Adrenal gland (tissue), 5 donors: Measurements from ENCODE around the gene NR1H4.

Experiments
- POLR2A ChIP-seq, 2 donors: fragments of 450-650 bp; IDR thresholded peaks; one replicate each; pipeline ENCODE4 v1.6.1; 2017; ENCODE audit warnings: antibody characterized with exemption in 2 of 2, mild to moderate bottlenecking in 2 of 2, moderate library complexity in 1 of 2
- TF ChIP-seq, protein P1 (sequence below), 6 experiments: fragments of 450-650 bp in 4 of 6; fragments of 200-600 bp in 2 of 6; sonication (generic) in 1 of 6; IDR thresholded peaks; 1 replicate in 5 of 6; 2 replicates in 1 of 6; pipeline versions ENCODE4 v1.5.1 to v1.8.0; 2016 to 2021; ENCODE audit warnings: antibody characterized with exemption in 6 of 6, mild to moderate bottlenecking in 2 of 6, moderate library complexity in 1 of 6
- donor health status: DM: no; HTN: no; CAD: no.

DNA sequence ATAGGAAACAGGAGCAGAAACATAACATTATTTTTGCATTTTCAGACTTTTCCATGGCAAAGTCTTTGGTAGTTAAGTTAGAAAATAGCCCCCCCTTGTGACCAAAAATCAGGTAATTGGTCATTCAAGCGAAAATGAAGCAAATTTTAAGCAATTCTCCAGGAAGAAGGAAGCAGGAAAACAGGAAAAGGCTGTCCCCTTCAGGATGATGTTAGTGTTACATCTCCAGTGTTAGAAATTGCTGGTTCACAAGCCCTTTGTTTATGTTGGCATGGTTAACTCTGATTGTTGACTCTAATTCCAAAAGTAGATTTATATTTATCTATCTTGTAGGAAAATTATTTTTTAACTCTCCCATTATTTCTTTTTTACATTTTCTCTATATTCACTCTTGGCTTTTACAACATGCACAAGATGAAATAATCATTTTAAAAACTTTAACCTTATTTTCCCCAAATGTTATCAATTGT lies 81.0 kb downstream of the NR1H4 start:
- no peak for TF ChIP-seq POLR2A (IDR thresholded peaks at IDR 0.05)
- TF ChIP-seq, protein P1, sequence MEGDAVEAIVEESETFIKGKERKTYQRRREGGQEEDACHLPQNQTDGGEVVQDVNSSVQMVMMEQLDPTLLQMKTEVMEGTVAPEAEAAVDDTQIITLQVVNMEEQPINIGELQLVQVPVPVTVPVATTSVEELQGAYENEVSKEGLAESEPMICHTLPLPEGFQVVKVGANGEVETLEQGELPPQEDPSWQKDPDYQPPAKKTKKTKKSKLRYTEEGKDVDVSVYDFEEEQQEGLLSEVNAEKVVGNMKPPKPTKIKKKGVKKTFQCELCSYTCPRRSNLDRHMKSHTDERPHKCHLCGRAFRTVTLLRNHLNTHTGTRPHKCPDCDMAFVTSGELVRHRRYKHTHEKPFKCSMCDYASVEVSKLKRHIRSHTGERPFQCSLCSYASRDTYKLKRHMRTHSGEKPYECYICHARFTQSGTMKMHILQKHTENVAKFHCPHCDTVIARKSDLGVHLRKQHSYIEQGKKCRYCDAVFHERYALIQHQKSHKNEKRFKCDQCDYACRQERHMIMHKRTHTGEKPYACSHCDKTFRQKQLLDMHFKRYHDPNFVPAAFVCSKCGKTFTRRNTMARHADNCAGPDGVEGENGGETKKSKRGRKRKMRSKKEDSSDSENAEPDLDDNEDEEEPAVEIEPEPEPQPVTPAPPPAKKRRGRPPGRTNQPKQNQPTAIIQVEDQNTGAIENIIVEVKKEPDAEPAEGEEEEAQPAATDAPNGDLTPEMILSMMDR (IDR thresholded peaks at IDR 0.05), result peak; percentile 90 to 100 (median 99)
